Stimulated activated CD8-positive, alpha-beta memory T cell treated with anti-CD3 and anti-CD28 coated beads, Interleukin-15, amount 100 ng/mL, for 4 hours (primary cell): ENCODE measurements around the gene EDARADD.
"Not testable (repeated sequence)": the region's sequence is repeated elsewhere in the genome, so short reads cannot be mapped to it uniquely, and the experiment has no call there.

ENCODE experiments used
- DNase-seq, 2 donors: peaks; one replicate each; pipeline ENCODE4 v3.0.0-alpha.2; 2020; ENCODE audit warnings: low read depth in 2 of 2

The EDARADD gene

DNA sequence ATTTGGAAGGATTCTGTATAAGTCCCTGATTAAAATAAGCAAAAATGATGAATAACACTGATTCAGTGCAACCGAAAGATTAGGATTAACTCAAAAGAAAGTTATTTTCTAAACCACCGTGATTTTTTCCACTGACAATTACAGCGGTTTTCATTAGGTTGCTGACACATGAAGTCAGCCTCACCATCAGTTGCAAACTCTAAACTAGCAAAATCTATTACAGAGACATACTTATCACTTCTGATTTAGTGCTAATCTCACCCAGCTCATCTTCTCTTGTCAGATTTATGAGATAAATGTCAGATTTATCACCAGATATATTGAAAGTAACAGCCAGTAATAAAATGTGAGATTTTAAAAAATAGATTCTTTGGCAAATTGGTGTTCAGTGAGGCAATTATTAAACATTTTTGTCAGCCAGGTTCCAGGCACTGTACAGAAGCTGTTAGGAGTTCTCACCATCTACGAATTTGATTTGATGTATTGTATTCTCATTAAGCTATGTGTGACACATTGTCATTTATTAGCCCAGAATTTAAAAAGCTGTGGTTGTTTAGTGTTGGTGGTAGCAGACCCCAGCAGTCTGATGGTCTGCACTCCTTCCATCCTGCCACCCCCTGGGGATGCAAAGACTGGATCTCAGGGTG lies 92.4 kb downstream of the EDARADD start:
- no peak for DNase-seq

DNA sequence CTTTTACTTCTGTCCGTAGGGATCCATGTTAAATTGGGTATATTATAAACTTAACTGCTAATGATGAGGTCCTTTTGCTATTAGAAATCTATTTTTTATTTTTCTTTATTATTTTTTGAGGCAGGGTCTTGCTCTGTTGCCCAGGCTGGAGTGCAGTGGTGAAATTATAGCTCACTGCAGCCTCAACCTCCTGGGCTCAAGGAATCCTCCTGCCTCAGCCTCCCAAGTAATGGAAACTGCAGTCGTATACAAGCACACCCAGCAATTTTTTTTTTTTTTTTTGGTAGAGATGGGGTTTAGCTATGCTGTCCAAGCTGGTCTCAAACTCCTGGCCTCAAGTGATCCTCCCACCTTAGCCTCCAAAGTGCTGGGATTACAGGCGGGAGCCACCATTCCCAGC lies 95.1 kb downstream of the EDARADD start:
- DNase-seq: not testable (repeated sequence)

- no peak for DNase-seq
Measured at GRCh38 chr1:236489710-236490377, 95.8 kb downstream of the EDARADD start.

DNA sequence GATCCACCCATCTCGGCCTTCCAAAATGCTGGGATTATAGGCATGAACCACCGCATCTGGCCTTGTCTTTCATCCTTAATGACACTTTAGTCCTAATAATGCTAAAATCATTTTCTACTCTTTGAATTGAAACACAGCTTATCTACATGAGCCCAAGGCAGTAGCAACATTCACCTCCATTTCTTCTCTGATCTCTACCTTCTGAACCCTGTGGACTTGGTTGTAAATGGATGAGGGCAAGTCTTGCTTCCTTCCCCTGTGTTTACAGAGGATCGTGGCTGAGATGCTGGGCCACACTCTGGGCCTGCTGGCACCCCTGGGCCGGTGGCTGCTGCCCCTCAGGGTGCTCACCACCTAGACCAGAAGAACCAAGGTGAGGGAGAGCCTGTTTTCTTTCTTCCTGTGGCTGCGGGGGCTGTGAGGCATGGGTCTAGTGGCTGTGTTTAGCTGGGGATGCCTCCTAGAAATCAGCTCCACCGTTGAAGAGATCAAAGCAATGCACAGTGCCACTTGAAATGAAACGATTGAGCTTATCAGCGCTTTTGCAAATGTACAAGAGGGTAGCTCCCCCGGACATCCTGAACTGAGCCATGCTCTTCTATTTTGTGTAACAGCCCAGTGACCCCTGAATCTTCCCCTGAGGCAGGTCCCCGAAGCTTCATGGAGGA lies 97.5 kb downstream of the EDARADD start:
- DNase-seq: no peak

DNA sequence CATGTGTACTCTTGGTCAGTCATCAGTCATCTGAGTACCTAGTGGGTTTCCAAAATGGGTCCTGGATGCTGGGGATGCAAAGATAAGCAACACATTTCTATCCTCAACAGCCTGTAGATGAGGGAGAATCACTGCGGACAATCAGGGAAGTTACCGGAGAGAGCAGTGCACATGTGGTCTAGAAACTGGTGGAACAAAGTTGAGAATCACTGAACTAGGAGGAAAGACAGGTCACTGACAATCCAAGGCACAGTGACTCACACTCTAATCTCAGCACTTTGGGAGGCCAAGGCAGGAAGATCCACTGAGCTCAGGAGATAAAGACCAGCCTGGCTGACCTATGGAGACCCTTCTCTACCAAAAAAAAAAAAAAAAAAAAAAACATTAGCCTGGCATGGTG lies 98.3 kb downstream of the EDARADD start:
- no peak for DNase-seq

DNA sequence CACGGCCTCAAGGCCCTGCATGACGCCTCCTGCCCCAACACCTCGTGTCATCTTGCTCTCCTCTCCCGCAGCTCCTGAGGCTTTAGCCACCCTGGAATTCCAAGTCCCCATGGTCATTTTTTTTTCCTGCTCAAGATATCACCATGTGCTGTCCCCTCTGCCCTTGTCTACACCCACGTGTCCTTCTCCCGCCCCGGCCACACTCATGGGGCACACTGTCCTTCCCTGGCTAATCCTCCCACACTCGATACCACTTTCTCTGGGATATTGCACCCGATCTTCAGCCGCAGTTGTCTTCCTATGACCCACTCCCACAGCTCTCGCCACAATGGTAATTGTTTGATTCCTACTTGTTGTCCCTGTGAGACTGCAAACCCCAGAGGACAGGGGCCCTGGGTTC lies 100.0 kb downstream of the EDARADD start:
- DNase-seq: no peak

DNA sequence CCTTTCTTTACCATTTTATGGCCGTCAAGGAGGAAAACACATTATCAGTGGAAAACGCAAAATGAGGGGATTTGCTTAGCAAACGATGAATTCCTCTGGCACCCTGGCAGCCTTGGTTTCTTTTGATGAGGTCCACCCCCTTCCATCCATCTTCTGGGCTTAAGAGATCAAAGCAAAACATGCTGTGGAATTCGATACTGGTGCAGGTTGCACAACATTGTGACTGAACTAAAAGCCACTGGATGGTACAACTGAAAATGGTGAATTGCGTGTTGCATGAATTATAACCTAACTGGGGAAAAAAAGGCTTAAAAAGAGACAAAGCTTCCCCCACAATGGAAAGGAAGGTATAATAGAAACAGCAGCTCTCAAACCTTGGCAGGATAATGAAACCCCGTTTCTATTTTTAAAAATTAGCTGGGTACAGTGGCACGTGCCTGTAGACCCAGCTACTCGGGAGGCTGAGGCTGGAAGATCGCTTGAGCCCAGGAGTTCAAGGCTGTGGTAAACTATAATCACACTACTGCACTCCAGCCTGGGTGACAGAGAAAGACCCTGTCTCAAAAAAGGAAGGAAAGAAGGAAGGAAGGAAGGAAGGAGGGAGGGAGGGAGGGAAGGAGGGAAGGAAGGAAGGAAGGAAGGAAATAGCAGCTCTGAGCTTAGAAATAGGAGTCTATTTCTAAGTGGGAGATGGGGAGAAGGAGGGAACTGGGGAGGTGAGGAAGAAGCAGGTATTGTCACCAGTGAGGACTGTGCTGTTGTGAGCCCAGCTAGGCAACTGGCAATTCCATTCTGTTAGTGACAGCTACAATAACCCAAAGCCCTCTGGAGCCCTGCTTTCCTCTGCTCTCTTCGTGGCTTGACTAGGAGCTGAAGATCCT lies 100.7 kb downstream of the EDARADD start:
- no peak for DNase-seq

DNA sequence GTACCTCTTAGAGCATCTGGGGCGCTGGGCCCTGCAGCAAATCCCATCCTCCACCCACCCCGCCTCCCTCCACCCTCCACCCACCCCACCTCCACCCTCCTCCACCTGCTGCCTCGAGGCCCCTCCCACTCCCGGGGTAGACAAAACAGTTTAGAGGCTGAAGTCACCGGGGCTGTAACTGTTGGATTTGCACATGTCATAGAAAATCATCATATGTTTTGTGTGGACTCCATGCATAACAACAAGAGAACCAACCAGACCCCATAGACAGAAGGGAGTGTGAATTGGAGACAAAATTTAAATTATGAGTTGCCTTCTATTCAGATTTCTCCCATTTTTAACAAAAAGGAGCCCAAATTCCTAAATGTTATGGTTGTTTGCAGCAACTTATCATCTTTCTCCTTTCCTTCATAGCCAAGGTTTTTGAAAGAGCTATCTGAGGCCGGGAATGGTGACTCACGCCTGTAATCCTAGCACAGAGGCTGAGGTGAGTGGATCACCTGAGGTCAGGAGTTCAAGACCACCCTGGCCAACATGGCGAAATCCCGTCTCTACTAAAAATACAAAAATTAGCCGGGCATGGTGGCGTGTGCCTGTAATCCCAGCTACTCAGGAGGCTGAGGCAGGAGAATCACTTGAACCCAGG lies 101.5 kb downstream of the EDARADD start:
- no peak for DNase-seq

DNA sequence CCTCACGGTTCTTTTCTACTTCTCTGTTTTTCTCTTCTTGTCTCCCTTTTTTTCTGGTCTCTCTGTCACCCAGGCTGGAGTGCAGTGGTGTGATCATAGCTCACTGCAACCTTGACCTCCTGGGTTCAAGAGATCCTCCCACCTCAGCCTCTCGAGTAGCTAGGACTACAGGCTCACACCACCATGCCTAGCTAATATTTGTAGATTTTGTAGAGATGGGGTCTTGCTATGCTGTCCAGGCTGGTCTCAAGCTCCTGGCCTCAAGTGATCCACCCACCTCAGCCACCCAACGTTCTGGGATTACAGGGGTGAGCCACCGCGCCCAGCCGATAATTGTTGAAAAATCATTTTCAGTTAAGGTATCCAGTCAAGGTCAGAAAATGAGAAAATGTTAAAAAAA lies 103.8 kb downstream of the EDARADD start:
- no peak for DNase-seq

- no peak for DNase-seq
Measured at GRCh38 chr1:236501093-236501492, 107.0 kb downstream of the EDARADD start.

- no peak for DNase-seq
Measured at GRCh38 chr1:236502579-236502971, 108.5 kb downstream of the EDARADD start.

DNA sequence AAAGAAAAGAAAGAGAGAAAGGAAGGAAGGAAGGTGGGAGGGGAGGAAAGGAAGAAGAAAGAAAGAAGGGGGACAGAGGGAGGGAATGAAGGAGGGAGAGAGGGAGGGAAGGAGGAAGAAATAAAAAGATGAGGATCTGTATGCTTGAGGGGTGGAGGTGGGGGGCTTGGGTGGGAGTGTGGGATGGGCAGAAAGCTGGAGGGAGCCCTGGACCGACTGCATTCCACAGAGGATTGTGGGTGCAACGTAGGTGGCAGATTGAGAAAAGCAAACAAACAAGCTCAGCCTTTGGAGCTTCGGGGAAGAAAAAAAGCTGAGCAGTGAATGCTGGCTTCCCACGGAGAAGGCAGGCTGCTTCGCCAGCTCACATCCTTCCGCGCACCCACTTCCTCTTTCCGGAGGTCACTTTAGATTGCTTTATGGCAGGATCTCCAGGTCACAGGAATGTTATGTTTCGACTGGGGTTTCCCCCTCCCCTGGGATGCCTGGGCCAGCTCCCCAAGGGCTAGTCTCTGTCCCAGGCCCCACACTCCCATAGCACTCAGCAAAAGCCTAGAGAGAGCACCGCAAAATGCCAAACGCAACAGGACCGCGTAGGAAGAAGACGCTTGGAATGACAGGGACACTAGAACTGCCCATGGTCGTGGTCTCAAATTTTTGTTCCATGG lies 109.0 kb downstream of the EDARADD start:
- no peak for DNase-seq

DNA sequence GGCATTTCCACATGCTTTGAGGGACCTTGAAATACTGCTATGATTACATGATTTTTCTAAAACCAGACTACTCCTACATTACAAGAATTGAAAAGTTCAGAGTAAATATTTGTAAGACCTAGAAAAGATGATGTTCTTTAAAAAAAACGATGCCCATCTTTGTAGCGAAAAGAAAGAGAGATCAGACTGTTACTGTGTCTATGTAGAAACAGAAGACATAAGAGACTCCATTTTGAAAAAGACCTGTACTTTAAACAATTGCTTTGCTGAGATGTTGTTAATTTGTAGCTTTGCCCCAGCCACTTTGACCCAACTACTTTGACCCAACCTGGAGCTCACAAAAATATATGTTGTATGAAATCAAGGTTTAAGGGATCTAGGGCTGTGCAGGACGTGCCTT lies 110.3 kb downstream of the EDARADD start:
- not testable (repeated sequence) for DNase-seq

GRCh38 chr1:236507022-236507700 lies 113.1 kb downstream of the EDARADD start:
- no peak for DNase-seq

DNA sequence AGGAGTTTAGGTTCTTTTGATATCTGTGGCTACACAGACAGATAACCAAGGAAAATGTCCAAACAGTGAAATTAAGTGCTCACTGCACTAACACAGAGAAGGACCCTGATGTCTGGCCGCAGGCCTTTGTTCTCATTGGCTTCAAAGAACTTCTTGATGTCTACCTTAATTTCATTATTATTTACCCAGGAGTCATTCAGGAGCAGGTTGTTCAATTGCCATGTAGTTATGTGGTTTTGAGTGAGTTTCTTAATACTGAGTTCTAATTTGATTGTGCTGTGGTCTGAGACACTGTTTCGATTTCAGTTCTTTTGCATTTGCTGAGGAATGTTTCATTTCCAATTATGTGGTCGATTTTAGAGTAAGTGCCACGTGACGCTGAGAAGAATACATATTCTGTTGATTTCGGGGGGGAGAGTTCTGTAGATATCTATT lies 114.5 kb downstream of the EDARADD start:
- no peak for DNase-seq

GRCh38 chr1:236509203-236509602 lies 115.1 kb downstream of the EDARADD start:
- no peak for DNase-seq

DNA sequence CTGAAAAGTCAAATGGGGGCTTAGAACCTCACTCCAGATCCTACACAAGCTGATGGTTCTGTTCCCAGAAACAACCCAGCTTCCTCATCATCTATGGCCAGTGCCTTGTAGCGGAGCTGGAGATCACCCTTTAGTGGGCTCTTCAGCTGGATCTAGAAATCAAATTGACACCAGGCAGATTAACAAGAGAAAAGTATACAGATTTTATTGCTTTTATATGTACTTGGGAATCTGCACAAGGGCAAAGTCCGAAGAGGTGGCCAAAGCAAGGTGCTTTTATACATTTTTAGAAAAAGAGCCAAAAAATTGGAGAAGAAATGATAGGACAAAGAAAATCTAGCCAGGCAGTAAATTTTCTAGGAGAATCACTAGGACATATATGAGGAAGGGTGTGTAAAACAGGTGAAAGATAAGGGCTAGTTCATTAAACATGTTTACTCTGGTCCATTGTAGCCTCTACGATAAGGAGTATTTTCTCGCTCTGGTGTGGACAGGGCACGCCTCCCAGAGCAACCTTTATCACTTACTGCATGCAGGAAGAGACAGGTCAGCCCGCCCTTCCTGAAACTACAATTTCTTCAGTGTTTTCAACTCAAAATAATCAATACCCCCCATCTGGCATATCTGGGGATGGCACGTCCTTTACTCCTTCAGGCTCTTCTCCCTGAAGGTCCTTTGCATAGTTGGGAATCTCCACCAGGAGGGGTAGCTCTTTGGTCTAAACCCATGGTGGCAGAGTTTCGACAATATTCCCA lies 115.7 kb downstream of the EDARADD start:
- DNase-seq: no peak

GRCh38 chr1:236511735-236512418 lies 117.8 kb downstream of the EDARADD start:
- no peak for DNase-seq
